Epithelial cell of proximal tubule (primary cell): ENCODE results near the gene TPRG1L. TPM values are rescaled to one million over a fixed set of nuclear protein-coding genes. Genes with fewer than 3 reads are reported as not detected.

ENCODE experiments used
- DNase-seq: peaks from one replicate; pipeline ENCODE4 v3.0.0-alpha.2; 2011; ENCODE audit warnings: low read depth
- H3K4me3 ChIP-seq: 2 replicates; pipeline ENCODE4 v1.5.1; 2011; ENCODE audit warnings: low read depth, mild to moderate bottlenecking, low read length
- CTCF ChIP-seq: conservative IDR thresholded peaks from 2 replicates; pipeline ENCODE4 v1.5.1; 2012; ENCODE audit warnings: low read depth, mild to moderate bottlenecking, low read length
- total RNA-seq: library from RNA; depleted of rRNA; stranded (reverse); fragments of >200 nt; gene quantifications from 2 replicates; pipeline ENCODE4 v1.2.3, GENCODE V29; 2015

TPRG1L gene
- total RNA-seq, 1 donor from 2014 or later: 8.1 TPM

DNA sequence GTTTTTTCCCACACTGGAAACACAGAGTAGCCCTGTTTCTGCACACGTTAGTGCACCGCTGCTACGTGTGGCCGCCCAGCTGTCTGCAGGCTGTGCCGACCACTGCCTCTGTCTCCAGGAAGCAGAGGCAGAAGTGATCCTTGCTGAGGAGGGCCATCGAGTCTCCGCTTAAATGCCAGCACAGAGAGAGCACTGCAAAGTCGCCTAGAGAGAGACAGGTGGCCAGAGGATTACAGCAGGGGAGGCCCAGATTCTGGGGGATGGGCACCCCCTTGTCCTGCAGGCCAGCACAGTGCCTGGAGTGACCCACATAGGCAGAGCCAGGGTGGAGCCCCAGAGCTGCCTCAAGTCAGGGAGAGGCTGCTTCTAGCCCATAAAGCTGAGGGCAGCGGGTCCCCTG, 6.1 kb downstream of the TPRG1L start:
- no peak overlapping the region for H3K4me3 ChIP-seq
- DNase-seq: no peak
- TF ChIP-seq CTCF: no peak

GRCh38 chr1:3631320-3632260, 6.8 kb downstream of the TPRG1L start:
- H3K4me3 ChIP-seq: no peak overlapping the region
- no peak for DNase-seq
- TF ChIP-seq CTCF: no peak

DNA sequence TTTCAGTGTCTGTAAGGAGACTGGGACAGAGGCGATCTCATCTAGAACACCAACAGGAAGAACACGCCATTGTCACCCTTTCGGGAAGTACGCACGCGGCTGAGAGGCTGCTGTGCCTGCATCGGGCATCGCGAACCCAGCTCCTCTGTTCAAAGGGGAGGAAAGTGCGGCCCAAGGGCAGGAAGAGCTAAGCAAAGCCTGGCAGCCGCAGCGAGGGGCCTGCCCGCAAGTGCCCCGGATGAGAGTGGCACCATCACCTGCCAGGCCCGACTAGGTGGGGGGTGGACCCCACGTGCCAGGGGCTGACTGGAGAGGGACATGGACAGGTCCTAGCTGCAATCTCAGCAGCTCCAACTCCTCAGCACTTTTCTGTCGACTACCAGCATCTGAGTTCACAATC, 7.5 kb downstream of the TPRG1L start:
- no peak for DNase-seq
- TF ChIP-seq CTCF: no peak
- H3K4me3 ChIP-seq: no peak overlapping the region

- H3K4me3 ChIP-seq: no peak overlapping the region
- DNase-seq: no peak
- no peak for TF ChIP-seq CTCF
Measured at GRCh38 chr1:3632716-3633343, 8.0 kb downstream of the TPRG1L start.

- DNase-seq: no peak
- H3K4me3 ChIP-seq: no peak overlapping the region
- TF ChIP-seq CTCF: no peak
Measured at GRCh38 chr1:3633344-3634058, 8.7 kb downstream of the TPRG1L start.

DNA sequence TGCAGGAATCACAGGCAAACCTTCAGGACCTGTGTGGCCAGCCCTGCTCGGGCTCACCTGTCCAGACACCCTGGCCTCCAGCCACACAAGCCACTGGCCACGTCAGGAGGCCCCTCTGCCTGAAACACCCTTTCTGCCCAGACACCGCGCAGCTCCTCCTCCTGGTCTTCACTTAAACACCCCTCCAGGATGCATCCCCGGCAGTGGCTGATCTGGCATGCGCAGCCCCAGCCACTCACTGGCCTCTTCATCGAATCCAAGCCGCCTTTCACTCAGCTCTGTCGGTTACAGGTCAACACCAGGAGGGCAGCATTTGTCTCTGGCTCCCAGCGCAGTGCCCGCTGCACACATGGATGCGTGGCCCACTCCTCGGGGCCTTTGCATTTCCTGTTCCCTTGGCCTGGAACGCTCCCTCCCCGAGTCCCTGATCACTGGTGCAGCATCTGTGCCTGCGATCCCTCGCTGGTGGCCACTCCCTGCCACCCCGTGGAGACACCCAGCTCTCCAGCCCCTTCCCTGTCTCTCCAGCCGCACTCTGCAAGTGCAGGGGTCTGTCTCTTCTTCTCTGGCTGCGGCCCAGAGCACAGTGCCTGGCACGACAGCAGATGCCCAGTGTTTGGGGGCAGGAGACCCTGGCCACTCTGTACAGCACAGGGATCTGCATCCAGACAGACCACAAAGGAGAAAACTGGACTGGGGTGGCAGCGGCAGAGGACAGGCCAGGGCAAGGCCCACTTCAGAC, 9.4 kb downstream of the TPRG1L start:
- no peak for TF ChIP-seq CTCF
- DNase-seq: no peak
- H3K4me3 ChIP-seq: no peak overlapping the region
